Anterior cingulate cortex (tissue), 58 donors: ENCODE measurements around the gene PTK6.
A peak's percentile ranks its signal among the peaks of the same experiment; 100 is the strongest.

Experiments used
- DNase-seq, 58 donors: peaks; one replicate each; lab custom pipeline; 2025; lab: John Stamatoyannopoulos, UW

PTK6 gene

GRCh38 chr20:63497946-63498935, 38.9 kb downstream of the PTK6 start:
- DNase-seq = peak in 7 of 58 donors; percentile 20 to 41 (median 32)

- DNase-seq = no peak
These were observed 39.8 kb downstream of the PTK6 start for GRCh38 chr20:63497138-63497945.

- no peak for DNase-seq
These were observed 40.5 kb downstream of the PTK6 start for GRCh38 chr20:63496596-63497120.

GRCh38 chr20:63495741-63496595, 41.2 kb downstream of the PTK6 start:
- peak in 38 of 58 donors; percentile 9 to 76 (median 41) for DNase-seq

GRCh38 chr20:63495167-63495720, 41.9 kb downstream of the PTK6 start:
- no peak for DNase-seq

GRCh38 chr20:63494420-63495166, 42.6 kb downstream of the PTK6 start:
- DNase-seq = peak in 1 of 58 donors; percentile 43

GRCh38 chr20:63494084-63494419, 43.1 kb downstream of the PTK6 start:
- no peak for DNase-seq

GRCh38 chr20:63493563-63494020, 43.6 kb downstream of the PTK6 start:
- DNase-seq = no peak

GRCh38 chr20:63492982-63493381, 44.2 kb downstream of the PTK6 start:
- DNase-seq = no peak

GRCh38 chr20:63492518-63492917, 44.7 kb downstream of the PTK6 start:
- no peak for DNase-seq

GRCh38 chr20:63491635-63492230, 45.4 kb downstream of the PTK6 start:
- DNase-seq = no peak

GRCh38 chr20:63491078-63491477, 46.1 kb downstream of the PTK6 start:
- DNase-seq = no peak

GRCh38 chr20:63490416-63490815, 46.8 kb downstream of the PTK6 start:
- DNase-seq = no peak

GRCh38 chr20:63488315-63489251, 48.6 kb downstream of the PTK6 start:
- no peak for DNase-seq

- no peak for DNase-seq
These were observed 49.4 kb downstream of the PTK6 start for GRCh38 chr20:63487781-63488241.

GRCh38 chr20:63487116-63487764, 49.9 kb downstream of the PTK6 start:
- no peak for DNase-seq
